Activated CD8-positive, alpha-beta T cell treated with anti-CD3 and anti-CD28 coated beads, Interleukin-2, amount 10 ng/mL, durations not matched to agents 7 days and 5 days (primary cell): ENCODE results near the gene ZNRF4. TPM values are rescaled to one million over a fixed set of nuclear protein-coding genes. Genes with fewer than 3 reads are reported as not detected.
"Not testable (repeated sequence)": the region's sequence is repeated elsewhere in the genome, so short reads cannot be mapped to it uniquely, and the experiment has no call there.

Experiments used
- ATAC-seq: fragments of 150-1000 bp; cut with Tn5 transposase; one replicate; pipeline ENCODE4 v1.10.0; 2021; ENCODE audit warnings: moderate library complexity
- CTCF ChIA-PET: fragments of 350-600 bp; sonication (Branson Sonifier 250); formaldehyde crosslinking; loops from one replicate; lab custom pipeline; 2021; ENCODE audit warnings: antibody characterized with exemption; lab: Charles Lee
- POLR2A ChIA-PET: fragments of 350-600 bp; sonication (Branson Sonifier 250); formaldehyde crosslinking; loops from one replicate; lab custom pipeline; 2021; ENCODE audit warnings: antibody characterized with exemption; lab: Charles Lee
- DNase-seq: peaks from one replicate; pipeline ENCODE4 v3.0.0-alpha.2; 2020
- H3K27ac Mint-ChIP-seq: one replicate; pipeline ENCODE4 v1.8.0; 2021; ENCODE audit warnings: mild to moderate bottlenecking, mixed read lengths
- H3K27me3 Mint-ChIP-seq: one replicate; pipeline ENCODE4 v1.8.0; 2021; ENCODE audit warnings: low read depth, mixed read lengths
- H3K36me3 Mint-ChIP-seq: one replicate; pipeline ENCODE4 v1.8.0; 2021; ENCODE audit warnings: low read depth, mixed read lengths
- H3K4me1 Mint-ChIP-seq: one replicate; pipeline ENCODE4 v1.8.0; 2021; ENCODE audit warnings: low read depth, mixed read lengths
- H3K4me3 Mint-ChIP-seq: one replicate; pipeline ENCODE4 v1.8.0; 2021; ENCODE audit warnings: mild to moderate bottlenecking, mixed read lengths
- H3K9me3 Mint-ChIP-seq: one replicate; pipeline ENCODE4 v1.8.0; 2022; ENCODE audit warnings: mixed read lengths; ENCODE audit not compliant: insufficient read depth
- total RNA-seq, 2 experiments: library from RNA; stranded (reverse); gene quantifications; one replicate each; pipeline ENCODE4 v1.2.3, GENCODE V29; 2021

The ZNRF4 gene
- total RNA-seq, 2 experiments from 2014 or later: not detected

GRCh38 chr19:5479958-5480357, 24.7 kb downstream of the ZNRF4 start:
- H3K9me3 Mint-ChIP-seq: no peaks in the 10 kb centered on the region
- peaks cover 4% of the 10 kb centered on the region for H3K27me3 Mint-ChIP-seq
- no peak for DNase-seq
- no peaks in the 10 kb centered on the region for H3K4me1 Mint-ChIP-seq
- POLR2A ChIA-PET: interaction anchor here (0.7 kb wide), 1 partner anchor 205 kb away, joined by 3 read pairs; no protein-coding TSS in a partner anchor
- H3K36me3 Mint-ChIP-seq: no peaks in the 10 kb centered on the region
- H3K4me3 Mint-ChIP-seq: no peak overlapping the region
- CTCF ChIA-PET: interaction anchor here (1.3 kb wide), 1 partner anchor 27 kb away, joined by 3 read pairs; no protein-coding TSS in a partner anchor
- no peak overlapping the region for H3K27ac Mint-ChIP-seq
- no peak for ATAC-seq

- DNase-seq (peak; percentile 26), ATAC-seq (no peak)
- CTCF ChIA-PET: interaction anchor here (1.3 kb wide), 1 partner anchor 28 kb away, joined by 3 read pairs; no protein-coding TSS in a partner anchor
- POLR2A ChIA-PET: no interaction called here
- Mint-ChIP-seq H3K4me1 (no peaks in the 10 kb centered on the region), H3K27me3 (peaks cover 4% of the 10 kb centered on the region), H3K9me3 (no peaks in the 10 kb centered on the region), H3K36me3 (no peaks in the 10 kb centered on the region), H3K27ac (no peak overlapping the region), H3K4me3 (no peak overlapping the region)
These were observed 25.2 kb downstream of the ZNRF4 start for GRCh38 chr19:5480427-5480836.

DNA sequence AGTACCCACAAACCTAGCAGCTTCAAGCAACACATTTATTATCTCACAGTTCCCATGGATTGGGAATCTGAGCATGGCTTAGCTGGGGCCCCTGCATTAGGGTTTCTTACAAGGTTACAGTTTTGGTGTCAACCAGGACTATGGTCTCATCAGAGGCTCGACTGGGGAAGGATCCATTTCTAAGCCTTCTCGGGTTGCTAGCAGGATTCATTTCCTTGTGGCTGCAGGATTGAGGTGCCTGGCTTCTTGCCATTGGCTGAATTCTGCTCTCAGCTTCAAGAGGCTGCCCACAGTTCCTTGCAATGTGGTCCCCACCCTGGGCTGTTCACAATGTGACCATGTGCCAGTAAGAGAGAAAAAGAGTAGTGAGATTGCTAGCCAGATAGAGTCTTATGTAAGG, 26.7 kb downstream of the ZNRF4 start:
- H3K27ac Mint-ChIP-seq: no peak overlapping the region
- H3K36me3 Mint-ChIP-seq: no peaks in the 10 kb centered on the region
- DNase-seq: no peak
- no peaks in the 10 kb centered on the region for H3K9me3 Mint-ChIP-seq
- ChIA-PET POLR2A (no interaction called here), CTCF (no interaction called here)
- no peak for ATAC-seq
- no peaks in the 10 kb centered on the region for H3K4me1 Mint-ChIP-seq
- H3K4me3 Mint-ChIP-seq: no peak overlapping the region
- peaks cover 4% of the 10 kb centered on the region for H3K27me3 Mint-ChIP-seq

DNA sequence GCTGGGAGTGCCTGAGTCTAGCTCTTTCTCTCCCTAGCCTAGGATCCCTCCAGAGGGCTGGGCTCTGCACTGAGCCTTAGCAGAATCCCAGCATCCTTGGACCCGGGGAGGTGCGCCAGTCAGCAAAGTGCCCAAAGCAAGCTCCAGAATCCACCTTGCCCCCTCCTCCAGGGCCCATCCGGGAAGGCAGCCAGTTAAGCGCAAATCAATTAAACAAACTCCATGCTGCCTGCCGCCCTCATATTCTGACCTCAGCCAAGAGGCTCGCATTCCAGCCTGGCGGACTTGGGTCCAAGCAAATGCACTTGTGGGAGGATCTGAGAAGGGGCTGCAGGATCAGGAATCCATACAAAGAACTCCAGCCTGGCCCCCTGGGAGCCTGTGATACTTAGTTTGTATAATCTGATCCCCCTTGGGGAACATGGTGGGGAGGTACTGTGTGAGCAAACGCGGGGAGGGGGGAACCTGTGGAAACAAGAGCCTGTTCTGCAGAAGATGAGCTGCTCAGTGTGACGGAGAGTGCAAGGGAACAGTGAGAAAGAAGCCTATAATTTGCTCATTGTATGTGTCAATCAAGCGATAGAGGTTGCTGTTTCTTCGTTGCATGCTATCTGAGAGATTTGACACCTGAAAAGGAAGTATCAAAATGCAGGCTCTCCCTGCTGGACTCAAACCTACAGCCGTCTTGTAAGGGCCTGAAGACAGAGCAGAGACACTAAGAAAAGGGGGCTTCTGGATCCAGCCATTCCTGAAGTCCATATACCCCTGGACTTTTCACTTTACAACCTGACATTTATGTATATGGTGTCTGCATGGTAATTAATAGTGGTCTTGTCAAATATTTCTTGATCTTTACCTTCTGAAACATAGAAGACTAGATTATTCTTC, 29.4 kb downstream of the ZNRF4 start:
- no peak overlapping the region for H3K27ac Mint-ChIP-seq
- no peak overlapping the region for H3K4me3 Mint-ChIP-seq
- H3K9me3 Mint-ChIP-seq: no peaks in the 10 kb centered on the region
- ChIA-PET CTCF (no interaction called here), POLR2A (no interaction called here)
- H3K36me3 Mint-ChIP-seq: no peaks in the 10 kb centered on the region
- ATAC-seq (no peak), DNase-seq (no peak)
- H3K4me1 Mint-ChIP-seq: no peaks in the 10 kb centered on the region
- peaks cover 2% of the 10 kb centered on the region for H3K27me3 Mint-ChIP-seq

- ATAC-seq: no peak
- DNase-seq: no peak
- Mint-ChIP-seq H3K36me3 (no peaks in the 10 kb centered on the region), H3K4me3 (no peak overlapping the region), H3K9me3 (no peaks in the 10 kb centered on the region), H3K4me1 (no peaks in the 10 kb centered on the region), H3K27ac (no peak overlapping the region), H3K27me3 (peaks cover 2% of the 10 kb centered on the region)
- CTCF ChIA-PET: no interaction called here
- POLR2A ChIA-PET: no interaction called here
These were observed 30.0 kb downstream of the ZNRF4 start for GRCh38 chr19:5485286-5485636.

DNA sequence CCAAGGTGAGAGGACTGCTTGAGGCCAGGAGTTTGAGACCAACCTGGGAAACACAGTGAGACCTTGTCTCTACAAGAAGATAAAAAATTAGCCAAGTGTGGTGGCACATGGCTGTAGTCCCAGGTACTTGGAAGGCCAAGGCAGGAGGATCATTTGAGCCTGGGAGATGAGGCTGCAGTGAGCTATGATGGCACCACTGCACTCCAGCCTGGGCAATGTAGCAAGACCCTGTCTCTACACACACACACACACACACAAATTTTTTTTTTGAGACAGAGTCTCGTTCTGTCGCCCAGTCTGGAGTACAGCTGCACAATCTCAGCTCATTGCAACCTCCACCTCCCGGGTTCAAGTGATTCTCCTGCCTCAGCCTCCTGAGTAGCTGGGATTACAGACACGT, 30.4 kb downstream of the ZNRF4 start:
- H3K27me3 Mint-ChIP-seq, DNase-seq, ATAC-seq, H3K36me3 Mint-ChIP-seq, CTCF ChIA-PET, POLR2A ChIA-PET, H3K4me1 Mint-ChIP-seq, H3K9me3 Mint-ChIP-seq, H3K4me3 Mint-ChIP-seq, H3K27ac Mint-ChIP-seq: not testable (repeated sequence)

DNA sequence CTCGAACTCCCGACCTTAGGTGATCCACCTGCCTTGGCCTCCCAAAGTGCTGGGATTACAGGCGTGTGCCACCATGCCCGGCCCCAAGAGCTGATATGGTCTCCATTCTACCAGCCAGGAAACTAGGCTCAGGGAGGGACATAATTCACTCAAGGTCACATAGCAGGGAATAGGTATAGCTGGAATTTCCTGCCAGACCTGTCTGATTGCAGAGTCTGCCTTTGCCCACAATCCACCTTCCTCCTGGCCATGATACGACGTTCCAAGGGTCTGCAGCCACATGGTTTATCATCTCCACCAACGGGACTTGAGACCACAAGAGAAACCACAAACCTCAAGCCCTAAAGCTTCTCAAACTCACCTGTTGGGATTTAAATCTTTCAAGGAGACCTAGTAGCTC, 32.0 kb downstream of the ZNRF4 start:
- no peaks in the 10 kb centered on the region for H3K9me3 Mint-ChIP-seq
- H3K36me3 Mint-ChIP-seq: no peaks in the 10 kb centered on the region
- ChIA-PET POLR2A (no interaction called here), CTCF (no interaction called here)
- peaks cover 6% of the 10 kb centered on the region for H3K27me3 Mint-ChIP-seq
- no peaks in the 10 kb centered on the region for H3K4me1 Mint-ChIP-seq
- DNase-seq (no peak), ATAC-seq (no peak)
- no peak overlapping the region for H3K4me3 Mint-ChIP-seq
- no peak overlapping the region for H3K27ac Mint-ChIP-seq

DNA sequence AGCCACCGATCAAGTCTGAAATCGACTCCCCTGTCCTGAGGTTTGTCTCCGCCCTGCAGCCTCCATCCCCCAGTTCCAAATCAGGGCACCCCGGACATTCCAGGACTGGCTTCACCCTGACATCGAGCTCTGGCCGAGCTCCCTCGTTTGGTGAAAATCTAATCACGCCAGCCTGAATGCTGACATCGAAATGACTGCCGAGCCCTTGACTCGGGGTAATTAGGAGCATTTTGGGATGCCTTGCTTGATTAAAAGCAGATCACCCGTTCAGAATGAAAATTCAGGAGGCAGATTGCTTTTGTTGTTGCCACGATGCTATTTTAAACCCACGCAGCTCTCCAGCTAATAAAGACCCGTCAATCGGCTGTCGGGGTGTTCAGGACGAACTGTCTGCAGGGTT, 34.3 kb downstream of the ZNRF4 start:
- H3K27me3 Mint-ChIP-seq: peaks cover 14% of the 10 kb centered on the region
- no peak overlapping the region for H3K4me3 Mint-ChIP-seq
- POLR2A ChIA-PET: no interaction called here
- no peaks in the 10 kb centered on the region for H3K4me1 Mint-ChIP-seq
- H3K27ac Mint-ChIP-seq: no peak overlapping the region
- no peaks in the 10 kb centered on the region for H3K36me3 Mint-ChIP-seq
- CTCF ChIA-PET: no interaction called here
- no peaks in the 10 kb centered on the region for H3K9me3 Mint-ChIP-seq
- ATAC-seq (no peak), DNase-seq (no peak)

DNA sequence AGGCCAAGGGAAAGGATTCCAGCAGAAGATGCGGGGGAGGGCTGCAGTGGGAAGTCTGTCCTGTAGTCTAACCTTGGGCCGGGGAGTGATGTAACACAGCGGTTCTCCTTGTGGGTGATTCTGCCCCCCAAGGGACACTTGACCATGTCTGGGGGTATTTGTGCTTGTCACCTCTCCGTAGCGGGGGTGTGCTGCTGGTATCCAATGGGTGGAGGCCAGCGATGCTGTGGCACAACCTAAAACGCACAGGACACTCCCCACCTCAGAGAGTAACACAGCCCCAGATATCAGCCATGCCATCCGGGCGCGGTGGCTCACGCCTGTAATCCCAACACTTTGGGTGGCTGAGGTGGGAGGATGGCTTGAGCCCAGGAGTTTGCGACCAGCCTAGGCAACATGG, 36.3 kb downstream of the ZNRF4 start:
- Mint-ChIP-seq H3K4me1 (no peaks in the 10 kb centered on the region), H3K27me3 (peaks cover 14% of the 10 kb centered on the region), H3K27ac (no peak overlapping the region), H3K4me3 (no peak overlapping the region), H3K9me3 (no peaks in the 10 kb centered on the region), H3K36me3 (no peaks in the 10 kb centered on the region)
- CTCF ChIA-PET: no interaction called here
- POLR2A ChIA-PET: no interaction called here
- DNase-seq (no peak), ATAC-seq (no peak)

DNA sequence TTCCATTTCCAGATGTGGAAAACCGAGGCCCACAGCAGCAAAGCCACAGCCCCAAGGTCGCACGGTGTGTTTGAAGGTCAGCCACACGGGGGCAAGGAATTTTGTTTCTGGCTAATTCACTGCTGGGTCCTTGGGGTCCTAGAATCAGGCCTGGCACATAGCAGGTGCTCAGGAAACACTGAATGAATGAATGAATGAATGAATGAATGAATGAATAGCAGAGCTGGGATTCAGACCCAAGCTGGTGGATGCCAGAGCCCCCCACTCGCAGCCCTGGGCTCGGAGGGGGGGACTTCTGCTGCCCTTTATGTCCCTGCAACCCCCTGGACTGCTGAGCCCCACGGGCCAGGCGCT, 37.0 kb downstream of the ZNRF4 start:
- H3K27ac Mint-ChIP-seq: no peak overlapping the region
- H3K36me3 Mint-ChIP-seq: no peaks in the 10 kb centered on the region
- no peak for DNase-seq
- CTCF ChIA-PET: no interaction called here
- POLR2A ChIA-PET: no interaction called here
- peaks cover 14% of the 10 kb centered on the region for H3K27me3 Mint-ChIP-seq
- no peak overlapping the region for H3K4me3 Mint-ChIP-seq
- ATAC-seq: no peak
- H3K9me3 Mint-ChIP-seq: no peaks in the 10 kb centered on the region
- H3K4me1 Mint-ChIP-seq: no peaks in the 10 kb centered on the region

- ChIA-PET POLR2A (no interaction called here), CTCF (no interaction called here)
- H3K27me3 Mint-ChIP-seq: peaks cover 14% of the 10 kb centered on the region
- no peak overlapping the region for H3K27ac Mint-ChIP-seq
- no peak overlapping the region for H3K4me3 Mint-ChIP-seq
- ATAC-seq: no peak
- H3K9me3 Mint-ChIP-seq: no peaks in the 10 kb centered on the region
- no peaks in the 10 kb centered on the region for H3K36me3 Mint-ChIP-seq
- H3K4me1 Mint-ChIP-seq: no peaks in the 10 kb centered on the region
- DNase-seq: no peak
These were observed 37.6 kb downstream of the ZNRF4 start for GRCh38 chr19:5492635-5493409.

DNA sequence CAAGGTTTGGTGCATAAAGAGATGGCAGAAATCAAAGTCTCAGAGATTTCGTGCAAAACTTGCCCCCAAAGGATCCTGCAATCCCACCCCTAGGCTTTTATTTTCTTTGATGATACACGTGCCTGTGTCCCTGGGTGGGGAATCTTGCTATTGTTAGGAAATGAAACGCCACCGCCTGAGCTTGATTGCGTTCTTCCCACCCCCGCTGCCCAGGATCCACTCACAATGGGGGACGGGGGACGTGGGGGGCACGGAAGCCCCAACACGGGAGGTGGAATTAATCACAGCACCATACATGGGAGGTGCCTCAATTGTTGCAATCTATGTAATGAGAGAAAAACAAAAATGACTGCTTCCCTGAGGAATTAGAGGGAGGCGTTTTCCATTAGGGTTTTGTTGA, 39.6 kb downstream of the ZNRF4 start:
- ChIA-PET CTCF (no interaction called here), POLR2A (no interaction called here)
- no peak overlapping the region for H3K4me3 Mint-ChIP-seq
- H3K9me3 Mint-ChIP-seq: no peaks in the 10 kb centered on the region
- H3K4me1 Mint-ChIP-seq: no peaks in the 10 kb centered on the region
- H3K27me3 Mint-ChIP-seq: peaks cover 14% of the 10 kb centered on the region
- DNase-seq: no peak
- no peaks in the 10 kb centered on the region for H3K36me3 Mint-ChIP-seq
- no peak for ATAC-seq
- no peak overlapping the region for H3K27ac Mint-ChIP-seq
